Hematopoietic multipotent progenitor cell treated with erythropoietin and hydrocortisone succinate and interleukin-3 and kit ligand, for 6 days (in vitro differentiated cells): Measurements from ENCODE around the gene STK32C.
"Not testable (repeated sequence)": the region's sequence is repeated elsewhere in the genome, so short reads cannot be mapped to it uniquely, and the experiment has no call there.

Experiments used
- DNase-seq: peaks from one replicate; pipeline ENCODE4 v3.0.0-alpha.2; 2015

STK32C gene

DNA sequence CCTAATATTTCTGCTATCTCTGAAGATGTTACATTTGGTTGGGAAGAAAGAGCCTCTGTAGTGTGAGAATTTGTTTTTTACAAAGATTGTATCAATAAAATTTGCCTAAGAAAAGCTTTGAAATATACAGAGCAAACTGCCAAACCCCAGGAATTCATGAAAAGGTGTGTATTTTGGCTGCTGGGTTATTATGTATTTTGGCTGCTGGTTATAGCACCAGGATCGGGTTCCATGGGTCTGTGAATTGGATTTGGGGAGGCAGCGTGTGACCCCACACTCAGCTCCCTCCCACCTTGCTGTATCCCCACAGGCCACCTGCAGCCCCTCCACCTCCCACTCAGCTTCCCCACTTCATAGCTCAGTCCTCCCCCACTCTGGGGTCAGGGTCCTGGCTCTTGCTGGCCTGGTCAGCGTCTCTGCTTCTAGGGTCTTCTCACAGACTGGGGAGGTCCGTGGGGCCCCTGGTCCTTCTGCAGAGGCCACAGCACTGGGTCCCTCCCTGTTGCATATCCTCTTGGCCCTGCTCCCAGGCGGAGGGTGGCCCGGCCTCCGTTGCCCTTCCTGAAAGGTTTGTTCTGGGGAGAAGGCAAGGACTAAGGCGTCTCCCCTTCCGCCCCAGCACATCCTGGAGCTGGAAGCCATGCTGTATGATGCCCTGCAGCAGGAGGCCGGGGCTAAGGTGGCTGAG lies 145.0 kb downstream of the STK32C start:
- DNase-seq: no peak

DNA sequence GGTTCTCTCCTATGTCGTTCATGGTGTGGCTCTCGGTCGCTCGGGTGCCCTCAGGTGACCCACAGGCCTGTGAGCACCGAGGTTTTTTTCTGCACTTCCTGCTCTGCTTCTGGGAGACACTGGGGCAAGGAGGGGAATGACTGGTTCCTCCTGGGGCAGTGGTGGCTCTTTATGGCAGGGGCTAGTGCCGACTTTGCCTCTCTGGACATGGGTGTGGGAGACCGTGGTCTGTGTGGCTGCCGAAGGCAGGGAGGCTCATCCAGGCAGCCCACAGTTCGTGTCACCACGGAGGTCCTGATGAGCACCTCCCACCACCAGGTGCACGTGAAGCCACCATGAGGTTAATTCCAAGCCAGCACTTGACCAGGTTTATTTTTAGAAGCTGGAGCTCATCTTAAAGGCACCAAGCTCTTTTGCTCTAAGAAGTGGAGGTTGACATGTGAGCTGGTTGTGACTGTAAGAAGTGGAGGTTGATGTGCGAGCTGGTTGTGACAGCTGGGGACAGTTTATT lies 145.7 kb downstream of the STK32C start:
- no peak for DNase-seq

- DNase-seq: not testable (repeated sequence)
Measured at GRCh38 chr10:132160834-132161622, 146.7 kb downstream of the STK32C start.

DNA sequence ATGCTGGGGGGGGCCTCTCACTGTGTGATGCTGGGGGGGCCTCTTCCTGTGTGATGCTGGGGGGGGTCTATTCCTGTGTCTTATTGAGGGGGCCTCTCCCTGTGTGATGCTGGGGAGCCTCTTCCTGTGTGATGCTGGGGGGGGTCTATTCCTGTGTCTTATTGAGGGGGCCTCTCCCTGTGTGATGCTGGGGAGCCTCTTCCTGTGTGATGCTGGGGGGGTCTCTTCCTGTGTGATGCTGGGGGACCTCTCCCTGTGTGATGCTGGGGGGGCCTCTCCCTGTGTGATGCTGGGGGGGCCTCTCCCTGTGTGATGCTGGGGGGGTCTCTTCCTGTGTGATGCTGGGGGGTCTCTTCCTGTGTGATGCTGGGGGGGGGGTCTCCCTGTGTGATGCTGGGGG lies 147.5 kb downstream of the STK32C start:
- DNase-seq: not testable (repeated sequence)

DNA sequence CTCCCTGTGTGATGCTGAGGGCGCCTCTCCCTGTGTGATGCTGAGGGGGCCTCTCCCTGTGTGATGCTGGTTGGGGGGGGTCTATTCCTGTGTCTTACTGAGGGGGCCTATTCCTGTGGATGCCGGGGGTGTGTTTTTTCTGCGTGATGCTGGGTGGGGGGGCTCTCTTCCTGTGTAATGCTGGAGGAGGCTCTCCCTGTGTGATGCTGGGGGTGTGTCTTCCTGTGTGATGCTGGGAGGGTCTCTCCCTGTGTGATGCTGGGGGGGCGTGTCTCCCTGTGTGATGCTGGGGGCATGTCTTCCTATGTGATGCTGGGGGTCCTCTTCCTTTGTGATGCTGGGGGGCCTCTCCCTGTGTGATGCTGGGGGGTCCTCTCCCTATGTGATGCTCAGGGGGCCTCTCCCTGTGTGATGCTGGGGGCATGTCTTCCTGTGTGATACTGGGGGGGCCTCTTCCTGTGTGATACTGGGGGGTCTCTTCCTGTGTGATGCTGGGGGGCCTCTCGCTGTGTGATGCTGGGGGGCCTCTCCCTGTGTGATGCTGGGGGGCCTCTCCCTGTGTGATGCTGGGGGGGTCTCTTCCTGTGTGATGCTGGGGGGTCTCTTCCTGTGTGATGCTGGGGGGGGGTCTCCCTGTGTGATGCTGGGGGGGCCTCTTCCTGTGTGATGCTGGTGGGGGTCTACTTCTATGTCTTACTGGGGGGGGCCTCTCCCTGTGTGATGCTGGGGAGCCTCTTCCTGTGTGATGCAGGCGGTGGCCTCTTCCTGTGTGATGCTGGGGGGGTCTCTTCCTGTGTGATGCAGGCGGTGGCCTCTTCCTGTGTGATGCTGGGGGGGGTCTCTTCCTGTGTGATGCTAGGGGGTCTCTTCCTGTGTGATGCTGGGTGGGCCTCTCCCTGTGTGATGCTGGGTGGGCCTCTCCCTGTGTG lies 148.2 kb downstream of the STK32C start:
- DNase-seq: not testable (repeated sequence)

- no peak for DNase-seq
Measured at GRCh38 chr10:132158823-132159222, 148.9 kb downstream of the STK32C start.

DNA sequence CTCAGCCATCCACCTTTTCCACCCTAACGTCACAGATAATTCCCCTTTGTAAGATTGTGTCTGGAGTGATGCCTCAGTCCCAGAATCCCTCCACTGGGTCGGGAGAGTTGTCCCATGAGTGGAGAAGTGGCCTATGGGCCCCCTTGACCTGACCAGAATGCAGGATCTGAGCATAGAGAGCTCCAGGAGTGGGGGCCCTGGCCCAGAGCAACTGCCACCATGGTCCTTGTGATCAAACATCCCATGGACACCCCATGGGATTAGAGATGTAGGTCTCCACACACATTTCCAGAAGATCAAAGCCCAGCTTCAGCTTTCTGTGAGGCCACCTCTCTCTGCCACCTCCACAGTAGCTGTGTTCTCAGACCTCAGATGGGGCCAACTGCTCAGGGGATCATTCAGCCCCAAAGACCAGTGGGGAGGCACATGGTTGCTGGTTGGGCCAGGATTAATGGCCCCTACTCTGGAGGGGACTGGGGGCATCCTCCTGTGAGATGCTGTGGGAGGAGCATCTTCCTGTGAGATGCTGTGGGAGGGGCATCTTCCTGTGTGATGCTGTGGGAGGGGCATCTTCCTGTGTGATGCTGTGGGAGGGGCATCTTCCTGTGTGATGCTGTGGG lies 149.5 kb downstream of the STK32C start:
- no peak for DNase-seq
